Suprapubic skin (tissue), 2 donors: ENCODE measurements around the gene SMG1.
"Not testable (repeated sequence)": the region's sequence is repeated elsewhere in the genome, so short reads cannot be mapped to it uniquely, and the experiment has no call there.

Source experiments
- EP300 ChIP-seq: sonication (generic); formaldehyde crosslinking; IDR thresholded peaks from one replicate; pipeline ENCODE4 v1.6.1; 2017; ENCODE audit warnings: antibody characterized with exemption
- POLR2A ChIP-seq, 2 donors: fragments of 450-650 bp; IDR thresholded peaks; one replicate each; pipeline ENCODE4 v1.6.1; 2017; ENCODE audit warnings: antibody characterized with exemption in 2 of 2, mild to moderate bottlenecking in 2 of 2, moderate library complexity in 2 of 2

GRCh38 chr16:18869043-18869771 is 57.0 kb downstream of the SMG1 start:
- not testable (repeated sequence) for TF ChIP-seq POLR2A (IDR thresholded peaks at IDR 0.05); EP300
